Diencephalon (tissue), 1 donor: ENCODE results near the gene ZNF132. TPM values are rescaled to one million over a fixed set of nuclear protein-coding genes. Genes with fewer than 3 reads are reported as not detected.

Experiments used
- small RNA-seq: library from RNA; depleted of rRNA; stranded (forward); fragments of <200 nt; gene quantifications from one replicate; pipeline ENCODE3, GENCODE V24; 2014
- total RNA-seq: library from RNA; depleted of rRNA; stranded (reverse); fragments of >200 nt; gene quantifications from one replicate; pipeline ENCODE4 v1.2.3, GENCODE V29; 2014

The ZNF132 gene
- total RNA-seq: 14.1 TPM

GRCh38 chr19:58439576-58440554 lies at the start of gene ZNF132:
Gene ZNF132, minus strand, starts transcription at chr19:58440153. Its CDS starts 332 bp downstream, at chr19:58439821.

GRCh38 chr19:58475714-58476497 lies 36.0 kb upstream of the ZNF132 start, which contains the start of gene ZNF446:
Gene ZNF446, plus strand, starts transcription at chr19:58476352. Its CDS starts 867 bp downstream, at chr19:58477219.

GRCh38 chr19:58466760-58467589 lies 27.0 kb upstream of the ZNF132 start, which contains the start of gene ZNF324:
Gene ZNF324, plus strand, starts transcription at chr19:58467080. Its CDS starts 2,106 bp downstream, at chr19:58469186.

GRCh38 chr19:58451358-58452101 lies 11.6 kb upstream of the ZNF132 start, which contains the start of gene ZNF324B:
Gene ZNF324B, plus strand, starts transcription at chr19:58451622. Its CDS starts 2,080 bp downstream, at chr19:58453702.

GRCh38 chr19:58408152-58409009 lies 31.6 kb downstream of the ZNF132 start, which contains the start of gene ZNF584:
Gene ZNF584, plus strand, starts transcription at chr19:58408649. Its CDS starts 499 bp downstream, at chr19:58409148.

GRCh38 chr19:58395220-58395978 lies 44.6 kb downstream of the ZNF132 start, which contains the start of gene RNF225:
Gene RNF225, plus strand, starts transcription at chr19:58395656. Its CDS starts 434 bp downstream, at chr19:58396090.

GRCh38 chr19:58386576-58387337 lies 53.2 kb downstream of the ZNF132 start, which contains the start of gene RPS5:
Gene RPS5, plus strand, starts transcription at chr19:58387269. Its CDS starts 869 bp downstream, at chr19:58388138.

Small RNA genes lying within 50 kb of the gene (small RNA-seq; reads per million reads assigned to genes)
- gene MIR4754 (0.08 reads per million), gene RNU6-1337P (not detected)

Other genes starting within 250 kb of the ZNF132 start
- gene ZNF544, start 211.2 kb downstream of the ZNF132 start, total RNA-seq: 62.3 TPM
- 14.1 TPM for gene ZNF8, start 161.2 kb downstream of the ZNF132 start, total RNA-seq
- gene ERVK3-1, start 134.8 kb downstream of the ZNF132 start, total RNA-seq: 27.9 TPM
- 2.5 TPM for gene ZSCAN22, start 113.2 kb downstream of the ZNF132 start, total RNA-seq
- 1.2 TPM for gene A1BG, start 86.7 kb downstream of the ZNF132 start, total RNA-seq
- gene ZNF497, start 77.4 kb downstream of the ZNF132 start, total RNA-seq: 6.2 TPM
- 1.2 TPM for gene ZNF837, start 59.1 kb downstream of the ZNF132 start, total RNA-seq
- 1,092 TPM for gene RPS5, start 52.9 kb downstream of the ZNF132 start, total RNA-seq
- not detected for gene RNF225, start 44.5 kb downstream of the ZNF132 start, total RNA-seq
- 21.0 TPM for gene ZNF584, start 31.5 kb downstream of the ZNF132 start, total RNA-seq
- gene ZNF324B, start 11.5 kb upstream of the ZNF132 start, total RNA-seq: 17.5 TPM
- 23.3 TPM for gene ZNF324, start 26.9 kb upstream of the ZNF132 start, total RNA-seq
- gene ZNF446, start 36.2 kb upstream of the ZNF132 start, total RNA-seq: 8.8 TPM
- gene SLC27A5, start 71.8 kb upstream of the ZNF132 start, total RNA-seq: 9.5 TPM
- 8.8 TPM for gene ZBTB45, start 79.7 kb upstream of the ZNF132 start, total RNA-seq
- gene TRIM28, start 103.9 kb upstream of the ZNF132 start, total RNA-seq: 233 TPM
- gene CHMP2A, start 115.0 kb upstream of the ZNF132 start, total RNA-seq: 68.5 TPM
- gene UBE2M, start 118.5 kb upstream of the ZNF132 start, total RNA-seq: 75.2 TPM
- gene MZF1, start 133.2 kb upstream of the ZNF132 start, total RNA-seq: 15.9 TPM